Choroid plexus epithelial cell (primary cell): ENCODE measurements around the gene SLC43A1.

Experiments
- DNase-seq: peaks from one replicate; pipeline ENCODE4 v3.0.0-alpha.2; 2010; ENCODE audit warnings: low read depth
- H3K4me3 ChIP-seq: 2 replicates; pipeline ENCODE4 v1.5.1; 2011; ENCODE audit warnings: low read depth, mild to moderate bottlenecking, control low read depth, low read length, moderate library complexity
- TF ChIP-seq, protein P1 (sequence below): conservative IDR thresholded peaks from 2 replicates; pipeline ENCODE4 v1.5.1; 2011; ENCODE audit warnings: low read depth, mild to moderate bottlenecking, control low read depth, inconsistent platforms, low read length, moderate library complexity

SLC43A1 gene

DNA sequence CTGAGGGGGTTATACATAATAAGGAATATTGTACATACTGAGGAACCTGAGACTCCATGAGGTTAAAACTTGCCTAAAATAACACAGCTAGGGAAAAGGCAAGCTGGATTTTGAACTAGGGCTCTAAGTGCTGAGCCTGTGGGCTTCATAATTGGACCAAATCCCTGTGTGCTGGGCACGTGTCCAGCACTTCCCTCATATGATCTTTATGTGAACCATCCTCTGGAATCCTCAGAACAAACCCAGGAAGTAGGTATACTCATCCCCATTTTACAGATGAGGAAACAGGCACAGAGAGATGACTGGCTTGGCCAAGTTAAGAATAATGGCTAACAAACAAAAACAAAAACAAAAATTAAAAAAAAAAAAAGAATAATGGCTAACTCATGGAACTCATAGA, 40.3 kb downstream of the SLC43A1 start:
- no peak overlapping the region for H3K4me3 ChIP-seq
- no peak for DNase-seq
- TF ChIP-seq, protein P1, sequence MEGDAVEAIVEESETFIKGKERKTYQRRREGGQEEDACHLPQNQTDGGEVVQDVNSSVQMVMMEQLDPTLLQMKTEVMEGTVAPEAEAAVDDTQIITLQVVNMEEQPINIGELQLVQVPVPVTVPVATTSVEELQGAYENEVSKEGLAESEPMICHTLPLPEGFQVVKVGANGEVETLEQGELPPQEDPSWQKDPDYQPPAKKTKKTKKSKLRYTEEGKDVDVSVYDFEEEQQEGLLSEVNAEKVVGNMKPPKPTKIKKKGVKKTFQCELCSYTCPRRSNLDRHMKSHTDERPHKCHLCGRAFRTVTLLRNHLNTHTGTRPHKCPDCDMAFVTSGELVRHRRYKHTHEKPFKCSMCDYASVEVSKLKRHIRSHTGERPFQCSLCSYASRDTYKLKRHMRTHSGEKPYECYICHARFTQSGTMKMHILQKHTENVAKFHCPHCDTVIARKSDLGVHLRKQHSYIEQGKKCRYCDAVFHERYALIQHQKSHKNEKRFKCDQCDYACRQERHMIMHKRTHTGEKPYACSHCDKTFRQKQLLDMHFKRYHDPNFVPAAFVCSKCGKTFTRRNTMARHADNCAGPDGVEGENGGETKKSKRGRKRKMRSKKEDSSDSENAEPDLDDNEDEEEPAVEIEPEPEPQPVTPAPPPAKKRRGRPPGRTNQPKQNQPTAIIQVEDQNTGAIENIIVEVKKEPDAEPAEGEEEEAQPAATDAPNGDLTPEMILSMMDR: no peak

DNA sequence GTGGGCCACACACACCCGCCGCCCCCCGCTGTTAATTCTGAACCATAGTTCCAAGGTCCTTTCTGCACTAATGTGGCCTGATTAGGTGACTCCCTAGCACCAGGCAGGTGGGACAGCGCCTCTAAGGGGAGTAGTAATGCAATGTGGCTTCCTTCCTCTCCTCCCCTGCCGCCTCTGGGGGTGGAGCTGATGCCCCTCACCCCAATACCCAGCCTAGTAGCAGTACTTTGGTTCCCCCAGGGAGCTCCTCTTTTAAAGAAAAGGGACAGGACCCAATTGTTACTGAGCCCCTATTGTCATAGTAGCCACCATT, 40.7 kb downstream of the SLC43A1 start:
- TF ChIP-seq, protein P1: no peak
- H3K4me3 ChIP-seq: no peak overlapping the region
- no peak for DNase-seq

DNA sequence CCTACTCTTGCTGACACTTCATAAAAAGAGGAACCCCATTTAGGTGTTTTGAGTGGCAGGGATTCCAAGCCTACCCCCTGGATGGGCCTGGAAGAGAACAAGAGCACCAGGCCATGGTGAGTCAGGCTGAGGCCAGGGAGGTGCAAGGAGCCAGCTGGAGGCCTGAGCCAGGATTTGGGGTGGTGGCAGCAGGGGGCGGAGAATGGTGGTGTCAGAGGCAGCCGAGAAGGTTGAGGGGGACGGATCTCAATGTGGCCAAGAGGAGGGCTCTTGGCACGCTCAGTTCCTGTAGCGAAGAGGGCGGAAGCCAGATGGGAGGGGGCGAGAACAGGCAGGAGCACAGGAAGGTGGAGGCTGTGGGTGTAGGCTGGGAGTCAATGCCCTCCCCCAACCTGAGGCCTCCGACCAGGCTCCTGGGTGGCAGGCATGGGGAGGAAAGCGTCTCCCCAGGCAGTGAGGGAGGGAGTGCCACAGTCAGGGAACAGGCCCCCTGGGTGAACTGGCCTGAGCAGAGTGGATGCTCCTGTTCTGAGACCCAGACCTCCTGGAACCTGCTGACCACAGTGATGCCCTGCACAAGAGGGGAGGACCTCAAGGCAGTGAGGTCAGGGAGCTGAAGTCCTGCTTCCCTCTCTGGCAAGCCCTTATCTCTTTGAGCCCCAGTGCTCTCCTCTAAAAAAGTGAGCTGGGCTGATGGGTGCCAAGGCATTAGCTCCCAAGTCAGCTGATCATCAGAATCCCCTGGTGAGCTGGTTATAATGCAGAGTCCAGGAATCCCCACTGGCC, 41.3 kb downstream of the SLC43A1 start:
- DNase-seq: no peak
- TF ChIP-seq, protein P1: no peak
- no peak overlapping the region for H3K4me3 ChIP-seq

DNA sequence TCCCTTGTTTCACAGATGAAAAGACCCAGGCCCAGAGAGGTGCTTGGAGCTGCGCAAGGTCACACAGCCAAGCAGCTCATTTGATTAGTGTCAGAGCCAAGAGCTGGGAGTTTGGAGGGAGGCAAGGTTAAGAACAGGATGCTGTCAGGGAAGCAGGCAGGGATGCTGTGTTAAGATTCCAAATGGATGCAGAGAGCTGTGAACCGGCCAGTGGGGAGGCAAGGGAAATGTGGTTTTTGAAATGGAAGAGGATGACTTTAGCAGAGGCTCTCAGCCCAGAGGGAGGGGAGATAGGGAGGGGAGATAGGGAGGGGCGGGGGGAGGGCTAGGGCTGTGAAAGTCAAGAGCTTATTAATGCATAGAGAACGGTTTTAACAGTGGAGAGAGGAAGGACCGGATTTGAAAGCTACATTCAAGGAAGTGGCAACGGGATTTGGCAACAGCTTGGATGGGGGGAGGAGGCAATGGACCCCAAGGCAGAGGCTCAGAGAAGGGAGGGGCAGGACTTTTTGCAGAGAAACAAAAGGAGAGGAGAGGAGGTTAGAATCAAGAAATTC, 42.1 kb downstream of the SLC43A1 start:
- H3K4me3 ChIP-seq: no peak overlapping the region
- TF ChIP-seq, protein P1: no peak
- DNase-seq: no peak

DNA sequence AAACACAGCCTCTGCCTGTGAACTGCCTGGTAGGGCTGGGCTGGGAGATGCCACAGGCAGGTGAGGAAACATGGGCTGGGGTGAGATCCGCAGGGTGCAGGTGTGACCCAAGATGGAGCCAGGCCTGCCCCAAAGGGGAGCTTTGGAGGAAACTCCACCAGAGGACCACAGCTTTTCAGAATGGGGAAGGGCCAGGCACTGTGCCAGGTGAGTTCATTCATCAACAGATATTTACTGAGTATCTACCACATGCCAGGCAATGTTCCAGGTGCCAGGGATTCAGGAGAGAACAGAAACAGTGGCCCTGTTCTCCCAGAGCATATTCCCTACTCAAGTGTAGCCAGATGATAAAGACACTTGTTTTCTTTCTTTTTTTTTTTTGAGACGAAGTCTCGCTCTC, 44.0 kb downstream of the SLC43A1 start:
- TF ChIP-seq, protein P1: no peak
- H3K4me3 ChIP-seq: no peak overlapping the region
- no peak for DNase-seq

DNA sequence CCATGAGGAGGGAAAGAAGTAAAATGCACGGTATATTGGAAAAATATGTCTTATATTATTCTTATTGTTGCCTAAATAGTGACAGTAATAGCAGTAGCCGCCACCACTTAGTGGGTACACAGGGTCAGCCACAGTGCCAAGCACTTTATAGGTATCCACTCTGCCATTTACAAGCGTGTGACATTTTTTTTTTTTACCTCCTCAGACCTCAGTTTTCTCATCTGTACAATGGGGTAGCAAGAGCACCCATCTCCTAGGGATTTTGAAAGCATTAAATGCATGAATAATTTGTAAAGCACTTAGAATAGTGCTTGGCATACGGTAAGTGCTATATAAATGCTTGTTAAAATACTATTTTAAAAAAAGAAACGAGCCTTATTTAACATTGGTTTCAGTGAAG, 46.2 kb downstream of the SLC43A1 start:
- TF ChIP-seq, protein P1: no peak
- DNase-seq: no peak
- H3K4me3 ChIP-seq: no peak overlapping the region

DNA sequence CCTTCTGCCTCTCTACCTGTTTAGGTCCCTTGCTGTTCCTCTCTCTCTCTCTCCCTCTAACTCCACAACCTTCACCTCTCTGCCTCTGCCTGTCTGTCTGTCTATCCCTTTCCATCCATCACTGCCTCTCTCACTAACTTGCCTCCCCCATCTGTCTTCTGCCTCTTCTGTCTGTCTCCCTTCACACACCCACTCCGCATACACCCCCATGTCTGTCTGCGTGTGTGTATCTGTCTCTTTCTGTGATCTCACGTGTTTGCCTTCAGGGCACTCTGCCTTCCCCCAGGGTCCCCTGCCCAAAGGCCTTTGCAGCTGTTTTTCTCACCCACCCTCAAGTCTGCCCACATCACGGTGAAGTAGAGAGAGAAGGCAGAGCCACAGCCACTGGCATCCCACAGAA, 47.2 kb downstream of the SLC43A1 start:
- DNase-seq: no peak
- TF ChIP-seq, protein P1: no peak
- no peak overlapping the region for H3K4me3 ChIP-seq
